HCT116 (cell line): ENCODE measurements around the gene MAST4. TPM values are rescaled to one million over a fixed set of nuclear protein-coding genes. Genes with fewer than 3 reads are reported as not detected.

ENCODE experiments used
- ATAC-seq: fragments of 200-7000 bp; cut with Tn5 transposase; 2 replicates; pipeline ENCODE4 v1.9.1; 2020; ENCODE audit warnings: mild to moderate bottlenecking, moderate library complexity
- BruUV-seq: library from RNA; stranded (reverse); fragments of 400-500 nt; replicated peaks from 2 replicates; lab custom pipeline; 2021; lab: Mats Ljungman, UMichigan
- CTCF ChIA-PET: fragments of 300-600 bp; sonication (Branson Sonifier 250); formaldehyde crosslinking; loops from one replicate; lab custom pipeline; 2021; ENCODE audit warnings: antibody characterized with exemption; lab: Charles Lee
- POLR2A ChIA-PET: fragments of 300-600, 350-600 bp; sonication (Branson Sonifier 250); formaldehyde crosslinking; loops from one replicate; lab custom pipeline; 2021; ENCODE audit warnings: antibody characterized with exemption; lab: Charles Lee
- RAD21 ChIA-PET, 2 experiments: fragments of 300-600 bp; sonication (Branson Sonifier 250); formaldehyde crosslinking; loops; one replicate each; lab custom pipeline; 2023; ENCODE audit warnings: low total read pairs in 2 of 2; ENCODE audit not compliant: uncharacterized antibody in 2 of 2, unreplicated experiment in 2 of 2, low non-redundant PET in 1 of 2; lab: Charles Lee
- DNase-seq: peaks from one replicate; pipeline ENCODE4 v3.0.0-alpha.2; 2010; ENCODE audit warnings: low read depth, low spot score
- H2AFZ ChIP-seq: fragments of 200-600 bp; shearing (Covaris generic), sonication (generic); 2 replicates; pipeline ENCODE4 v1.6.1; 2017; ENCODE audit warnings: low read depth, mixed run types, mixed read lengths, antibody characterized with exemption, low read length; ENCODE audit not compliant: poor library complexity, severe bottlenecking
- H3K27ac ChIP-seq: 2 replicates; pipeline ENCODE4 v1.5.1; 2012; ENCODE audit warnings: low read depth, low read length
- H3K27me3 ChIP-seq: fragments of 200-600 bp; sonication (generic); 2 replicates; pipeline ENCODE4 v1.6.1; 2016; ENCODE audit warnings: mixed run types, low read length, mixed read lengths; ENCODE audit not compliant: insufficient read depth
- H3K36me3 ChIP-seq, 2 experiments: fragments of 200-500 bp in 1 of 2; fragments of 200-600 bp in 1 of 2; sonication (Bioruptor generic) in 1 of 2; sonication (generic) in 1 of 2; 2 replicates each; pipeline versions ENCODE4 v1.5.1 to v1.6.1; 2014 to 2016; ENCODE audit warnings: low read length in 2 of 2, inconsistent platforms in 1 of 2, mixed read lengths in 1 of 2, mixed run types in 1 of 2; ENCODE audit not compliant: insufficient read depth in 2 of 2, control insufficient read depth in 1 of 2
- H3K4me1 ChIP-seq, 2 experiments: fragments of 200-600 bp in 1 of 2; sonication (generic) in 1 of 2; 2 replicates each; pipeline versions ENCODE4 v1.5.1 to v1.6.1; 2012 to 2017; ENCODE audit warnings: low read length in 2 of 2, inconsistent platforms in 1 of 2, mild to moderate bottlenecking in 1 of 2, mixed read lengths in 1 of 2, mixed run types in 1 of 2, moderate library complexity in 1 of 2; ENCODE audit not compliant: insufficient read depth in 2 of 2, control insufficient read depth in 1 of 2
- H3K4me2 ChIP-seq: fragments of 200-600 bp; sonication (generic); 2 replicates; pipeline ENCODE4 v1.6.1; 2017; ENCODE audit warnings: mixed run types, low read length, mixed read lengths
- H3K4me3 ChIP-seq, 2 experiments: fragments of 200-600 bp in 1 of 2; sonication (generic) in 1 of 2; replicated peaks in 1 of 2; 2 replicates each; pipeline ENCODE4 v1.5.1; 2011 to 2016; ENCODE audit warnings: low read length in 2 of 2, control low read depth in 1 of 2, low read depth in 1 of 2, mild to moderate bottlenecking in 1 of 2, mixed read lengths in 1 of 2, mixed run types in 1 of 2
- H3K79me2 ChIP-seq: fragments of 200-600 bp; sonication (generic); 2 replicates; pipeline ENCODE4 v1.6.1; 2017; ENCODE audit warnings: mild to moderate bottlenecking, mixed run types, low read length, moderate library complexity, mixed read lengths; ENCODE audit not compliant: insufficient read depth
- H3K9ac ChIP-seq: fragments of 200-600 bp; sonication (generic); 2 replicates; pipeline ENCODE4 v1.6.1; 2016; ENCODE audit warnings: low read length, mixed read lengths
- H3K9me2 ChIP-seq: fragments of 200-600 bp; sonication (generic), shearing (Covaris generic); 2 replicates; pipeline ENCODE4 v1.6.1; 2017; ENCODE audit warnings: mixed run types, mild to moderate bottlenecking, moderate library complexity; ENCODE audit not compliant: insufficient read depth
- H3K9me3 ChIP-seq, 2 experiments: fragments of 200-500 bp in 1 of 2; fragments of 200-600 bp in 1 of 2; sonication (Bioruptor generic) in 1 of 2; sonication (generic) in 1 of 2; 2 replicates each; pipeline ENCODE4 v1.6.1; 2014 to 2017; ENCODE audit warnings: low read length in 2 of 2, mixed read lengths in 2 of 2, inconsistent platforms in 1 of 2, low read depth in 1 of 2, mild to moderate bottlenecking in 1 of 2, mixed run types in 1 of 2, moderate library complexity in 1 of 2; ENCODE audit not compliant: control insufficient read depth in 1 of 2, insufficient read depth in 1 of 2
- H4K20me1 ChIP-seq: fragments of 200-600 bp; sonication (generic), shearing (Covaris generic); 2 replicates; pipeline ENCODE4 v1.6.1; 2017; ENCODE audit warnings: mixed run types, mild to moderate bottlenecking, moderate library complexity; ENCODE audit not compliant: insufficient read depth
- CBX3 ChIP-seq: IDR thresholded peaks from 2 replicates; pipeline ENCODE4 v1.6.1; 2012; ENCODE audit warnings: low read depth
- EGR1 ChIP-seq: IDR thresholded peaks from 2 replicates; pipeline ENCODE4 v1.6.1; 2012; ENCODE audit warnings: low read depth
- JUND ChIP-seq: IDR thresholded peaks from 2 replicates; pipeline ENCODE4 v1.6.1; 2012
- POLR2AphosphoS5 ChIP-seq: IDR thresholded peaks from 2 replicates; pipeline ENCODE4 v1.6.1; 2011; ENCODE audit warnings: mild to moderate bottlenecking, low read depth, low read length, moderate library complexity
- RAD21 ChIP-seq: IDR thresholded peaks from 2 replicates; pipeline ENCODE4 v1.6.1; 2012; ENCODE audit warnings: low read depth, mild to moderate bottlenecking
- SIN3A ChIP-seq: IDR thresholded peaks from 2 replicates; pipeline ENCODE4 v1.6.1; 2012; ENCODE audit warnings: low read depth
- SP1 ChIP-seq: IDR thresholded peaks from 2 replicates; pipeline ENCODE4 v1.6.1; 2012; ENCODE audit warnings: low read depth
- TCF7L2 ChIP-seq: IDR thresholded peaks from 2 replicates; pipeline ENCODE4 v1.7.0; 2011; ENCODE audit warnings: borderline replicate concordance, inconsistent platforms; ENCODE audit not compliant: insufficient read depth, insufficient read length; ENCODE audit errors: extremely low read depth
- YY1 ChIP-seq: IDR thresholded peaks from 2 replicates; pipeline ENCODE4 v1.6.1; 2011; ENCODE audit warnings: low read length, low read depth, moderate library complexity, mild to moderate bottlenecking; ENCODE audit not compliant: insufficient replicate concordance; ENCODE audit errors: extremely low read depth
- ZFX ChIP-seq: fragments of 450-650 bp; IDR thresholded peaks from 2 replicates; pipeline ENCODE4 v1.6.1; 2017
- intact Hi-C: fragments of 100-400 bp; cut with micrococcal nuclease; formaldehyde crosslinking; loops from 2 replicates; pipeline ENCODE4 v1.10.0; 2022
- total RNA-seq: library from RNA; stranded (reverse); gene quantifications from one replicate; pipeline ENCODE4 v1.2.1, GENCODE V29; 2021; ENCODE audit not compliant: unreplicated experiment
- TF ChIP-seq, protein P1 (sequence below), 3 experiments: fragments of 200-600 bp in 1 of 3; sonication (generic) in 1 of 3; IDR thresholded peaks in 2 of 3; conservative IDR thresholded peaks in 1 of 3; 2 replicates each; pipeline ENCODE4 v1.5.1; 2012 to 2017; ENCODE audit warnings: low read depth in 2 of 3, low read length in 2 of 3, antibody characterized with exemption in 1 of 3, borderline replicate concordance in 1 of 3, control low read depth in 1 of 3, mild to moderate bottlenecking in 1 of 3, mixed read lengths in 1 of 3, mixed run types in 1 of 3, moderate library complexity in 1 of 3; ENCODE audit not compliant: insufficient read depth in 1 of 3
- TF ChIP-seq, protein P2 (sequence below): IDR thresholded peaks from 2 replicates; pipeline ENCODE4 v1.6.1; 2011; ENCODE audit warnings: mild to moderate bottlenecking, low read length, moderate library complexity; ENCODE audit not compliant: insufficient replicate concordance; ENCODE audit errors: extremely low read depth
- TF ChIP-seq, protein P3 (sequence below): IDR thresholded peaks from 2 replicates; pipeline ENCODE4 v1.6.1; 2012
- TF ChIP-seq, protein P4 (sequence below): IDR thresholded peaks from 2 replicates; pipeline ENCODE4 v1.6.1; 2012
- TF ChIP-seq, protein P5 (sequence below): IDR thresholded peaks from 2 replicates; pipeline ENCODE4 v1.6.1; 2012; ENCODE audit warnings: low read depth

The MAST4 gene
- total RNA-seq, 1 experiment from 2014 or later = 1.1 TPM

DNA sequence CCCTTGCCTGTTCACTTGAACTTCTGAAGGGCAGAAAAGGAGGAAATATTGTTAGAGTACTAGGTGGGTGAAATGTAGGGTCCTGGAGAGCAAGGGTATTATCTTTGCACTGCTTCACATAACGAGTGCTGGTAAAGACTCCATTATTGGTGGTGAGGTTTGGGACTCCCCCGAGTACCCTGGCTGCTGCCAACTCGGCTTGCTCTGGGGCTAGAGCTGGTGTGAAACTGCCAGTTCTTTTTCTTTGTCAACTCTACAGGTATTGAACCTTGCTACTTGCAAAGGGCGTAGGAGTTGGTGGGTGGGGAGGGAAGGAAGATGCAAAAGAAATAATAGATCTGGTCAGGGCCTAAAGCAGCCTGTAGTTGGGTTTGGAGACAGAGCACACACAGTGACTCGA lies 16.0 kb downstream of the MAST4 start (continued):
- TF ChIP-seq JUND = no peak
- TF ChIP-seq, protein P1, sequence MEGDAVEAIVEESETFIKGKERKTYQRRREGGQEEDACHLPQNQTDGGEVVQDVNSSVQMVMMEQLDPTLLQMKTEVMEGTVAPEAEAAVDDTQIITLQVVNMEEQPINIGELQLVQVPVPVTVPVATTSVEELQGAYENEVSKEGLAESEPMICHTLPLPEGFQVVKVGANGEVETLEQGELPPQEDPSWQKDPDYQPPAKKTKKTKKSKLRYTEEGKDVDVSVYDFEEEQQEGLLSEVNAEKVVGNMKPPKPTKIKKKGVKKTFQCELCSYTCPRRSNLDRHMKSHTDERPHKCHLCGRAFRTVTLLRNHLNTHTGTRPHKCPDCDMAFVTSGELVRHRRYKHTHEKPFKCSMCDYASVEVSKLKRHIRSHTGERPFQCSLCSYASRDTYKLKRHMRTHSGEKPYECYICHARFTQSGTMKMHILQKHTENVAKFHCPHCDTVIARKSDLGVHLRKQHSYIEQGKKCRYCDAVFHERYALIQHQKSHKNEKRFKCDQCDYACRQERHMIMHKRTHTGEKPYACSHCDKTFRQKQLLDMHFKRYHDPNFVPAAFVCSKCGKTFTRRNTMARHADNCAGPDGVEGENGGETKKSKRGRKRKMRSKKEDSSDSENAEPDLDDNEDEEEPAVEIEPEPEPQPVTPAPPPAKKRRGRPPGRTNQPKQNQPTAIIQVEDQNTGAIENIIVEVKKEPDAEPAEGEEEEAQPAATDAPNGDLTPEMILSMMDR (IDR thresholded peaks at IDR 0.05 in 2 of 3, conservative IDR thresholded peaks at IDR 0.05 in 1 of 3; ENCODE audit: borderline replicate concordance in 1 of 3, insufficient read depth in 1 of 3, low read depth in 2 of 3, low read length in 2 of 3) = no peak

DNA sequence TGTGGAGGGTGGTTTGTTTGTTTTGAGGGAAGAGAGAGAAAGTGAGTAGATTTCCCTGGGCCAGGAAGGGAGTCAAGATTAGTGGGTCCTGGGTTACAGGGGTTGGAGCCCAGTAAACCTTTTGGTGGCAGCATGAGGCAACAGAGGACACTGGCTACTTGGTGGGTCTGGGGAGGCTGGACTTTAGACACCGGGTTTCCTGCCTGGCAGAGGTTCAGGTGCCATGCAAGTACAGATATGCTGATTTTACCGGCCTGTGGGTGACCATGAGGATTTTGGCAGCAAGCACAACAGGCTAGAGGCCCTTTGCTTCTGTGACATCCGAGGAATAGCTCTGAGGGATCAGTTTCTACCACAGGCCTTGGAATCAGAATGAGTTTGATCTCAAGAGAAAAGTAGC lies 18.9 kb downstream of the MAST4 start:
- H3K4me3 ChIP-seq = no peak overlapping the region
- CTCF ChIA-PET = no interaction called here
- H3K4me1 ChIP-seq = no peaks in the 10 kb centered on the region
- no peak for ATAC-seq
- H3K9me3 ChIP-seq = no peaks in the 10 kb centered on the region
- no peaks in the 10 kb centered on the region for H3K9me2 ChIP-seq
- no peak for DNase-seq
- H3K79me2 ChIP-seq = no peaks in the 10 kb centered on the region
- no TSS peak for BruUV-seq
- H3K9ac ChIP-seq = no peak overlapping the region
- H3K4me2 ChIP-seq = no peak overlapping the region
- no peak overlapping the region for H2AFZ ChIP-seq
- no peak overlapping the region for H3K27ac ChIP-seq
- H3K27me3 ChIP-seq = peaks cover 84% of the 10 kb centered on the region
- intact Hi-C loops = no loop called here
- no peaks in the 10 kb centered on the region for H3K36me3 ChIP-seq
- RAD21 ChIA-PET = no interaction called here
- H4K20me1 ChIP-seq = no peaks in the 10 kb centered on the region
- POLR2A ChIA-PET = no interaction called here
- TF ChIP-seq EGR1 (no peak), CBX3 (no peak), POLR2AphosphoS5 (no peak), RAD21 (no peak), TCF7L2 (no peak), JUND (no peak), YY1 (no peak), SIN3A (no peak), SP1 (no peak), ZFX (no peak)
- TF ChIP-seq, protein P2, sequence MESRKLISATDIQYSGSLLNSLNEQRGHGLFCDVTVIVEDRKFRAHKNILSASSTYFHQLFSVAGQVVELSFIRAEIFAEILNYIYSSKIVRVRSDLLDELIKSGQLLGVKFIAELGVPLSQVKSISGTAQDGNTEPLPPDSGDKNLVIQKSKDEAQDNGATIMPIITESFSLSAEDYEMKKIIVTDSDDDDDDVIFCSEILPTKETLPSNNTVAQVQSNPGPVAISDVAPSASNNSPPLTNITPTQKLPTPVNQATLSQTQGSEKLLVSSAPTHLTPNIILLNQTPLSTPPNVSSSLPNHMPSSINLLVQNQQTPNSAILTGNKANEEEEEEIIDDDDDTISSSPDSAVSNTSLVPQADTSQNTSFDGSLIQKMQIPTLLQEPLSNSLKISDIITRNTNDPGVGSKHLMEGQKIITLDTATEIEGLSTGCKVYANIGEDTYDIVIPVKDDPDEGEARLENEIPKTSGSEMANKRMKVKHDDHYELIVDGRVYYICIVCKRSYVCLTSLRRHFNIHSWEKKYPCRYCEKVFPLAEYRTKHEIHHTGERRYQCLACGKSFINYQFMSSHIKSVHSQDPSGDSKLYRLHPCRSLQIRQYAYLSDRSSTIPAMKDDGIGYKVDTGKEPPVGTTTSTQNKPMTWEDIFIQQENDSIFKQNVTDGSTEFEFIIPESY = no peak
- TF ChIP-seq, protein P3, sequence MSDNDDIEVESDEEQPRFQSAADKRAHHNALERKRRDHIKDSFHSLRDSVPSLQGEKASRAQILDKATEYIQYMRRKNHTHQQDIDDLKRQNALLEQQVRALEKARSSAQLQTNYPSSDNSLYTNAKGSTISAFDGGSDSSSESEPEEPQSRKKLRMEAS = no peak
- TF ChIP-seq, protein P4, sequence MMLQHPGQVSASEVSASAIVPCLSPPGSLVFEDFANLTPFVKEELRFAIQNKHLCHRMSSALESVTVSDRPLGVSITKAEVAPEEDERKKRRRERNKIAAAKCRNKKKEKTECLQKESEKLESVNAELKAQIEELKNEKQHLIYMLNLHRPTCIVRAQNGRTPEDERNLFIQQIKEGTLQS = no peak
- TF ChIP-seq, protein P5, sequence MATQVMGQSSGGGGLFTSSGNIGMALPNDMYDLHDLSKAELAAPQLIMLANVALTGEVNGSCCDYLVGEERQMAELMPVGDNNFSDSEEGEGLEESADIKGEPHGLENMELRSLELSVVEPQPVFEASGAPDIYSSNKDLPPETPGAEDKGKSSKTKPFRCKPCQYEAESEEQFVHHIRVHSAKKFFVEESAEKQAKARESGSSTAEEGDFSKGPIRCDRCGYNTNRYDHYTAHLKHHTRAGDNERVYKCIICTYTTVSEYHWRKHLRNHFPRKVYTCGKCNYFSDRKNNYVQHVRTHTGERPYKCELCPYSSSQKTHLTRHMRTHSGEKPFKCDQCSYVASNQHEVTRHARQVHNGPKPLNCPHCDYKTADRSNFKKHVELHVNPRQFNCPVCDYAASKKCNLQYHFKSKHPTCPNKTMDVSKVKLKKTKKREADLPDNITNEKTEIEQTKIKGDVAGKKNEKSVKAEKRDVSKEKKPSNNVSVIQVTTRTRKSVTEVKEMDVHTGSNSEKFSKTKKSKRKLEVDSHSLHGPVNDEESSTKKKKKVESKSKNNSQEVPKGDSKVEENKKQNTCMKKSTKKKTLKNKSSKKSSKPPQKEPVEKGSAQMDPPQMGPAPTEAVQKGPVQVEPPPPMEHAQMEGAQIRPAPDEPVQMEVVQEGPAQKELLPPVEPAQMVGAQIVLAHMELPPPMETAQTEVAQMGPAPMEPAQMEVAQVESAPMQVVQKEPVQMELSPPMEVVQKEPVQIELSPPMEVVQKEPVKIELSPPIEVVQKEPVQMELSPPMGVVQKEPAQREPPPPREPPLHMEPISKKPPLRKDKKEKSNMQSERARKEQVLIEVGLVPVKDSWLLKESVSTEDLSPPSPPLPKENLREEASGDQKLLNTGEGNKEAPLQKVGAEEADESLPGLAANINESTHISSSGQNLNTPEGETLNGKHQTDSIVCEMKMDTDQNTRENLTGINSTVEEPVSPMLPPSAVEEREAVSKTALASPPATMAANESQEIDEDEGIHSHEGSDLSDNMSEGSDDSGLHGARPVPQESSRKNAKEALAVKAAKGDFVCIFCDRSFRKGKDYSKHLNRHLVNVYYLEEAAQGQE = no peak
